SK-N-MC (cell line): ENCODE measurements around the gene PWP1.
"Not testable (repeated sequence)": the region's sequence is repeated elsewhere in the genome, so short reads cannot be mapped to it uniquely, and the experiment has no call there.

ENCODE experiments used
- DNase-seq: peaks from one replicate; pipeline ENCODE4 v3.0.0-alpha.2; 2011; ENCODE audit warnings: low read depth, low spot score
- H3K27ac ChIP-seq: fragments of 200-600 bp; sonication (generic); 2 replicates; pipeline ENCODE4 v1.5.1; 2016; ENCODE audit warnings: mixed run types
- H3K36me3 ChIP-seq: fragments of 200-600 bp; sonication (generic); 2 replicates; pipeline ENCODE4 v1.6.1; 2017; ENCODE audit warnings: antibody characterized with exemption, low read length, mixed read lengths; ENCODE audit not compliant: insufficient read depth
- H3K4me3 ChIP-seq: fragments of 200-600 bp; sonication (generic); 2 replicates; pipeline ENCODE4 v1.5.1; 2016
- H3K9ac ChIP-seq: fragments of 200-600 bp; sonication (generic); 2 replicates; pipeline ENCODE4 v1.8.0; 2017; ENCODE audit warnings: mixed run types, mixed read lengths; ENCODE audit not compliant: insufficient read length
- H3K9me3 ChIP-seq: fragments of 200-600 bp; sonication (generic); 2 replicates; pipeline ENCODE4 v1.6.1; 2017; ENCODE audit warnings: low read depth, mild to moderate bottlenecking, antibody characterized with exemption, low read length, moderate library complexity, mixed read lengths
- EZH2 ChIP-seq: fragments of 200-600 bp; sonication (generic); IDR thresholded peaks from one replicate; pipeline ENCODE4 v1.6.1; 2017; ENCODE audit warnings: antibody characterized with exemption
- FOXP2 ChIP-seq: optimal IDR thresholded peaks from 2 replicates; pipeline ENCODE3; 2011; ENCODE audit warnings: mild to moderate bottlenecking, moderate library complexity; ENCODE audit not compliant: insufficient read depth; ENCODE audit errors: extremely low read length, control extremely low read depth
- POLR2AphosphoS5 ChIP-seq: IDR thresholded peaks from 2 replicates; pipeline ENCODE4 v1.6.1; 2012; ENCODE audit warnings: mild to moderate bottlenecking, low read depth, low read length, borderline replicate concordance

PWP1 gene

DNA sequence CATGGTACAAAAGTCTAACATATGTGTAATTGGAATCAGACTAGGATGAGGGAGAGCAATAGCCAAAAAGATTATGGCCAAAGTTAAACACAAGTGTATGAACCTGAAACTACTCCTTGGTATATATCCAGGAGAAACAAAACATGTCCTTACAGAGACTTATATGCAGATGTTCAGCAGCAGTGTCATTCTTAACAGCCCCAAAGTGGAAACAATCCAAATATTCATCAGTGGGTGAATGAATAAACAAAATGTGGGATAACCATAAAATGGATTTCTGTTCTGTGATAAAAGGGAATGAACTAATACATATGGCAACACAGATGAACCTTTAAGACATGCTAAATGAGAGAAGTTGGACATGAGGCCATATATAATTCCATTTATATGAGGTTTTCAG, 30.2 kb downstream of the PWP1 start:
- Histone ChIP-seq H3K36me3 (peaks cover 46% of the 10 kb centered on the region), H3K27ac (no peak overlapping the region), H3K4me3 (no peak overlapping the region), H3K9ac (no peak overlapping the region), H3K9me3 (no peaks in the 10 kb centered on the region)
- DNase-seq, result no peak
- TF ChIP-seq POLR2AphosphoS5, result no peak
- no peak for TF ChIP-seq EZH2
- TF ChIP-seq FOXP2, result no peak

DNA sequence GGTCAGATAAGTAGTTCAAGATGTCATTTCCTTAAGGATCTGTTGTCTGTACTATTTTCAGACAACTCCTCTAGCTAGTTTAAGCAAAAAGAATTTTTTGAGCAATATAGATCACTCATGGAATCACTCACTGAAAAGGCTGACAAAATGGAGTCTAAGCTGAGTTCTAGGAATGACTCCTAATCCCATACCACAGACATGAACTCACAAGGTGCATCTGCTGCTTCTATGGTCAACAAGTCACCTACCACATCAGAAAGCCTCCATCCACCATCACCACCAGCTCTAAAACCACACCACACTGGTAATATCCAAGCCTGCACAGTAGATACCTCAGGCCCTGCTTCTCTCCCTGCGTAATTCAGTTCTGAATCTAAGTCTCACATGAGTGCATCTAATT, 33.0 kb downstream of the PWP1 start:
- H3K27ac ChIP-seq, result no peak overlapping the region

DNA sequence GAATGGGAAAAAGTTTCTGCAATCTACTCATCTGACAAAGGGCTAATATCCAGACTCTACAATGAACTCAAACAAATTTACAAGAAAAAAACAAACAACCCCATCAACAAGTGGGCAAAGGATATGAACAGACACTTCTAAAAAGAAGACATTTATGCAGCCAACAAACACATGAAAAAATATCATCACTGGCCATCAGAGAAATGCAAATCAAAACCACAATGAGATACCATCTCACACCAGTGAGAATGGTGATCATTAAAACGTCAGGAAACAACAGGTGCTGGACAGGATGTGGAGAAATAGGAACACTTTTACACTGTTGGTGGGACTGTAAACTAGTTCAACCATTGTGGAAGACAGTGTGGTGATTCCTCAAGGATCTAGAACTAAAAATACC, 41.7 kb downstream of the PWP1 start:
- not testable (repeated sequence) for H3K9ac ChIP-seq, H3K36me3 ChIP-seq, H3K9me3 ChIP-seq, DNase-seq, H3K4me3 ChIP-seq, H3K27ac ChIP-seq

More for the DNA sequence above, 33.0 kb downstream of the PWP1 start:
- DNase-seq, result no peak
- TF ChIP-seq EZH2 (no peak), POLR2AphosphoS5 (no peak), FOXP2 (no peak)
- Histone ChIP-seq H3K36me3 (peaks cover 20% of the 10 kb centered on the region; the same call in 1 of the 2 replicates), H3K9ac (no peak overlapping the region), H3K4me3 (no peak overlapping the region), H3K9me3 (no peaks in the 10 kb centered on the region)

DNA sequence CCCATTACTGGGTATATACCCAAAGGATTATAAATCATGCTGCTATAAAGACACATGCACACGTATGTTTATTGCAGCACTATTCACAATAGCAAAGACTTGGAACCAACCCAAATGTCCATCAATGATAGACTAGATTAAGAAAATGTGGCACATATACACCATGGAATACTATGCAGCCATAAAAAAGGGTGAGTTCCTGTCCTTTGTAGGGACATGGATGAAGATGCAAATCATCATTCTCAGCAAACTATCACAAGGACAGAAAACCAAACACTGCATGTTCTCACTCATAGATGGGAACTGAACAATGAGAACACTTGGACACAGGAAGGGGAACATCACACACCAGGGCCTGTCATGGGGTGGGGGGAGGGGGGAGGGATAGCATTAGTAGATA, 42.1 kb downstream of the PWP1 start:
- H3K9me3 ChIP-seq, H3K27ac ChIP-seq, H3K4me3 ChIP-seq, H3K9ac ChIP-seq, H3K36me3 ChIP-seq, DNase-seq: not testable (repeated sequence)

DNA sequence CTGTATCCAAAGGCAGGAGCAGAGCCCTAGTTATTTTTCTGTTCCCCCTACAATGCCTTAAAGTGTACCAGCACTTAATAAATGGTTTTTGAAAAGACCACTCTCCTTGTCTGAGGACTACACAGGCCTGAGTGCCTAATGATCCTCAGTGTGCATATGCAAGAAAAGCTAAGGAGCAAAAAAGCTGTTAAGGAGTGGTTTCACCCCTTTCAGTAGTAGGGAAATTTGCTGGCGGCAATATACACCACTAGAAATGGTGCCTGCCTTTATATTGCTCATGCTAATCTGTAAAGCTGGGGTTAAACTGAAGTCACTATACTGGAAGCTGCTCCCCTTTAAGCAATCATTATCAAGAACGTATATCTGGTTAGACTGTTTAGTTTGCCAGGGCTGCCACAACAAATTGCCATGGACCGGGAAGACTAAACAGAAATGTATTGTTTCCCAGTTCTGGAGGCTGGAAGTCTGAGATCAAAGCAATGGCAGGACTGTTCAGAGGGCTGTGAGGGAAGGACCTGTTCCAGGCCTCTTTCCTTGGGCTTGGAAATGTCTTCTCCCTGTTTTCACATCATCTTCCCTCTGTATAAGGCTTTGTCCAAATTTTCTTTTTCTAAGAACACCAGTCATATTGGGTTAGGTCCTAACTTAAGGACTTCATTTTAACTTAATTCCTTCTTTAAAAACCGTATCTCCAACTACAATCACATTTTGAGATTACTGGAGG, 45.2 kb downstream of the PWP1 start:
- peaks cover 28% of the 10 kb centered on the region for H3K36me3 ChIP-seq
- DNase-seq, result no peak
- H3K9ac ChIP-seq, result no peak overlapping the region
- peak; percentile 18; the same call in 1 of the 2 replicates for TF ChIP-seq POLR2AphosphoS5
- no peak for TF ChIP-seq FOXP2
- TF ChIP-seq EZH2, result no peak
- no peaks in the 10 kb centered on the region for H3K9me3 ChIP-seq
- no peak overlapping the region for H3K27ac ChIP-seq
- no peak overlapping the region for H3K4me3 ChIP-seq

DNA sequence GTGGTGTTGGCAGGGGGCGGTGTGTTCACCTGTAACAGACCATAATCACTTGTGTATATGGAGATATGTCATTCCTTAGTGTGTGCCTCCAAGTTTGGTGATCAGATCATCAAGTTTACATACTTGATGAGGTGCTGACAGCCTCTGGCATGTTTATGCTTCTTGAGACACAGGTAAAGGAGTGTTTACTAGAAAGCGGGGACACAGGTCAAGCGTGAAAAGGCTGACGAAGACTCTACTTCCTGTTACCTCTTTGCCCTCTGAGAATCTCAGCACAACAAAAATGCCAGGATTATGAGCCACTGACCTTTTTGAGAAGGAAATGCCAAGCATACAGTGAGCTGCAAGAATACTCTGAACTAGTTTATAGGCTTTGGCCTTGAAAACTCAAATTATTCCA, 45.8 kb downstream of the PWP1 start:
- no peak overlapping the region for H3K9ac ChIP-seq
- no peak overlapping the region for H3K4me3 ChIP-seq
- DNase-seq, result no peak
- no peak overlapping the region for H3K27ac ChIP-seq
- no peaks in the 10 kb centered on the region for H3K9me3 ChIP-seq
- TF ChIP-seq FOXP2, result no peak
- no peak for TF ChIP-seq POLR2AphosphoS5
- no peak for TF ChIP-seq EZH2
- H3K36me3 ChIP-seq, result peaks cover 34% of the 10 kb centered on the region

DNA sequence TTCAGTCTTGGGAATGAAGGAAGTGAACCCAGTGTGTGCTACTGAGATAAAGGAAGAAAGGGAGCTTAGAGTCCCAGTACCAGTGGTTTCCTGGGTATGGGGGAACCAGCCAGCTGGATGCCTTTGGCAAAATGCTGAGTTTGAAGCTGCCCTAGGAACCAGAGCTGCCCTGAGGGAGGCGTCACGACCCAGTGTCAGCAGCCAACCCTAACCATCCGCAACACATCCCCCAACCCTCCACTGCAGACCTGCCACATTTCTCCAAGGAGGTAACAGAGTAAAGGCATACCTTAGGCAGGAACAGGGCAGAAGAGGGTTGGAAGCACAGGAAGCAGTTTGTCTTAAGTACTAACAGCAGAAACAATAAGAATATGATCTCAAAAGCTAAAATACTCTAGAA, 46.8 kb downstream of the PWP1 start:
- TF ChIP-seq POLR2AphosphoS5 (no peak), FOXP2 (no peak), EZH2 (no peak)
- Histone ChIP-seq H3K27ac (no peak overlapping the region), H3K9ac (no peak overlapping the region), H3K4me3 (no peak overlapping the region), H3K36me3 (peaks cover 44% of the 10 kb centered on the region), H3K9me3 (no peaks in the 10 kb centered on the region)
- DNase-seq, result no peak

DNA sequence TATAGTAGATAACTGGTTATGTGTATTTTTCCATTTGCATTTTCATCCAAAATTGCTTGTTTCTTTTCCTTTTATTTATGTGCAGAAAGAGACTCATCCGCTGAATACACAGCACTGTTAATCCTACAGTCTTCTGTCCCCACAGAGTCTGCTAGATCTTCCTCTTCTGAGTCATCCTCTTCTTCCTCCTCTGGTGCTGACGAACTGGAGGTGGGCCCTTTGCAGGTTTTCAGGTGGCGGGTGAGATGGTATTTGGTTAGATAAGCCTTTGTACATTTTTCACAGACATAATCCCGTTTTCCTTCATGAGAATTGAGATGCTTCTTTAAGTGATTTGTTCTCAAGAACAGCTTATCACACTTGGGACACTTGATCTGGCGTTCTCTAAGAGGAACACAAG, 48.5 kb downstream of the PWP1 start:
- TF ChIP-seq POLR2AphosphoS5 (no peak), FOXP2 (no peak), EZH2 (no peak)
- Histone ChIP-seq H3K9ac (no peak overlapping the region), H3K9me3 (no peaks in the 10 kb centered on the region), H3K27ac (no peak overlapping the region), H3K4me3 (no peak overlapping the region), H3K36me3 (peaks cover 62% of the 10 kb centered on the region)
- DNase-seq, result no peak

DNA sequence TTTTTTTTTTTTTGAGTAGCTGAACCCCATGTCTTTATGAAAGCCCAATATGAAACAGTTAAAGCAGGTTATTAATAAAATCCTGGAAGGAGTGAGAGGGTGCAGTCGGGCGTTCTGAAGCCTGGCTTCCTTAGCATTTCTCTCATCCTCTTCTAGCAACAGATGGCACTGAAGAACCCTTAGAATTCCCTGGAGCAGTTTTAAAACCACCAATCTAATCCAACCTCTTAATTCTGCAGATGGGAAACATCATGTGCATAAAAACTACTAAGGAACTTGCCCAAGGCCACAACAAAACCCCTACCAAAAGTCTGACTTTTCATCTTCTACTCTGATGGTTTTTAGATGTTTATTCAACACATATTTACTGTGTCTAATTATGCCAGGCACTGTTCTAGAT, 50.2 kb downstream of the PWP1 start:
- H3K36me3 ChIP-seq, result peaks cover 78% of the 10 kb centered on the region
- TF ChIP-seq FOXP2 (no peak), EZH2 (no peak), POLR2AphosphoS5 (no peak)
- H3K4me3 ChIP-seq, result no peak overlapping the region
- no peak for DNase-seq
- H3K9me3 ChIP-seq, result no peaks in the 10 kb centered on the region
- H3K9ac ChIP-seq, result no peak overlapping the region
- H3K27ac ChIP-seq, result no peak overlapping the region

DNA sequence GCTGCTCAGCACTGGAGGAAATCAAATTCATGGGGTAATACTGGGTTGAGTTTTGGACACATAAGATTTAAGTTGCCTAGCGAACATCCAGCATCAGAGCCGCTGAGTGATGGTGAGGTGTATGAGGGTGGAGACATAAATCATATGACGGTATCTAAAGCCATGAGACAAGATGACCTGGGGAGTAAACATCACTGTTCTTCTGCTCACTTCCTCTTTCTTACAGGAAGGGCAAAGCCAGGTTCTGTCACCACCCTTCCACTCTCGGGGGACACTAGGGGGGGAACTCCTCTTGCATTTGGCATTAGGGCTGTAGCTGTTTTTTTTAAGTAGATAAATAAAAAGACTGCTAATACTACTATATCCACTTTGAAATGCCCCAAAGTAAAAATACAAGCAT, 51.3 kb downstream of the PWP1 start:
- Histone ChIP-seq H3K9me3 (no peaks in the 10 kb centered on the region), H3K27ac (no peak overlapping the region), H3K9ac (no peak overlapping the region), H3K4me3 (no peak overlapping the region), H3K36me3 (peaks cover 89% of the 10 kb centered on the region)
- TF ChIP-seq EZH2 (no peak), FOXP2 (no peak), POLR2AphosphoS5 (no peak)
- DNase-seq, result no peak
